Skeletal muscle cell (primary cell): ENCODE data around the gene SYT15.
"Not testable (repeated sequence)": the region's sequence is repeated elsewhere in the genome, so short reads cannot be mapped to it uniquely, and the experiment has no call there.

Experiments used
- DNase-seq: peaks from one replicate; pipeline ENCODE4 v3.0.0-alpha.2; 2010; ENCODE audit warnings: low read depth
- H3K4me3 ChIP-seq: 2 replicates; pipeline ENCODE4 v1.5.1; 2011; ENCODE audit warnings: low read depth, mild to moderate bottlenecking, control low read depth, low read length, moderate library complexity

Gene SYT15

DNA sequence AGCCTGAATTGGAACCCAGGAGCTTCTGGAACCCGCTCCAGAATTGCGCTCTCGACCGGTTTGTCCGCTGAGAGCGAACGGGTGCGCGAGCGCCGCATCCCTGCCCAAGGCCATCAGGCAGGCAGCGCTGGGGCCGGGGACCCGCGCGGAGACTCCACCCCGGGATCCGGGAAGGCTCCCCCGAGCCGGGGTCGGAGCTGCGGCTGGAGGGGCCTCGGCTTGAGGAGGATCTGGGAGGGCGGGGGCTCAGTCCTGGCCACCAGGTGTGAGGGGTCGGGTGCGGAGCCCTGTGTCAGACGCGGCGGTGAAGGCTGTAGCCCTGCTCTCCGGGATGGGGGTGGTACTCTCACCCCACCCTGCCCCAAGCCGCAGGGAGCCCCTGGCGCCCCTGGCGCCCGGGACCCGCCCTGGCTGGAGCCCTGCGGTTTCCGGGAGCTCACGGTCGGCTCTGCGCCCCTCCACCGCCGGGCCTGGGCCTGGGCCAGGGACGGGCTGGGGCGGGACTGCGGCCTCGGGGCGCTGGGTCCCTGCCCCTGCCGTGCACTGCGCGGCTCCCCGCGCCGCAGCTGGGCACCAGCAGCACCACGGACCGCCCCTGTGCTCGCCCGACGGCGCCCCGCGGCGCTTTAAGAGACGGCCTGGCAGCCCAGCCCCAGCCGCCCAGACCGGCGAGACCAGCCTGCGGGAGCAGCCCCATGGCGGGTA, at the start of gene SYT15:
TSS of gene SYT15 (plus strand) at position 655 of the 705 bp plus-strand sequence. CDS start at position 696, 41 bp downstream.
- not testable (repeated sequence) for H3K4me3 ChIP-seq, DNase-seq

- H3K4me3 ChIP-seq, DNase-seq: not testable (repeated sequence)
These were observed 49.2 kb upstream of the SYT15 start for GRCh38 chr10:46529742-46530141.

DNA sequence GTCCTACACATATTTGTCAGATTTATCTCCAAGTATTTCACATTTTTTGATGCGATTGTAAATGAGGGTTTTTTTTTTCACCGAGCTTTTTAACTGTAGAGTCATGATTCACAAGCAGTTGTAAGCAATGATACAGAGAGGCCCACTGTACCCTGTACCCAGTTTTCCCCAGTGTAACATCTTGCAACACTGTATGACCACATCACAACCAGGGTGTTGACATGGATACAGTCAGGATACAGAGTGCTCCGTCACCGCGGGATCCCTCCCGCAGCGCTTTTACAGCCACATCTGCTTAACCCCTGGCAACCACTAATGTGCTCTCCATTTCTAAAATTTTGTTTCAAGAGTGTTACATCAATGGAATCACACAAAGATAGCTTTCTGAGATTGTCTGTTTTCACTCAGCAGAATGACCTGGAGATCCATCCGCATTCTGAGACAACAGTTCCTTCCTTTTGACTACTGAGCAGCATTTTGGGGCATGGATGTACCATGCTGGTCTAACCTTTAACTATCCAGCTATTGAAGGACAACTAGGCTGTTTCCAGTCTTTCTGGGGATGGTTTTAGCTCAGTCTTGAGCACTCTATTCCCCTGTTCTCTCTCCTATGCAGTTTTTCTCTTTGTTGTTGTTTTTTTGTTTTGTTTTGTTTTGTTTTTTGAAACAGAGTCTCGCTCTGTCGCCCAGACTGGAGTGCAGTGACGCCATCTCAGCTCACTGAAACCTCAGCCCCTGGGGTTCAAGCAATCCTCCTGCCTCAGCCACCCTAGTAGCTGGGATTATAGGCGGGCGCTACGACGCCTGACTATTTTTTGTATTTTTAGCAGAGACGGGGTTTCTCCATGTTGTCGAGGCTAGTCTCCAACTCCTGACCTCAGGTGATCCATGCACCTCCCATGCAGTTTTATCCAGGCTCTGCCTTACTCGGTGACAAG, 48.4 kb upstream of the SYT15 start:
- DNase-seq: peak; percentile 100
- no peak overlapping the region for H3K4me3 ChIP-seq

DNA sequence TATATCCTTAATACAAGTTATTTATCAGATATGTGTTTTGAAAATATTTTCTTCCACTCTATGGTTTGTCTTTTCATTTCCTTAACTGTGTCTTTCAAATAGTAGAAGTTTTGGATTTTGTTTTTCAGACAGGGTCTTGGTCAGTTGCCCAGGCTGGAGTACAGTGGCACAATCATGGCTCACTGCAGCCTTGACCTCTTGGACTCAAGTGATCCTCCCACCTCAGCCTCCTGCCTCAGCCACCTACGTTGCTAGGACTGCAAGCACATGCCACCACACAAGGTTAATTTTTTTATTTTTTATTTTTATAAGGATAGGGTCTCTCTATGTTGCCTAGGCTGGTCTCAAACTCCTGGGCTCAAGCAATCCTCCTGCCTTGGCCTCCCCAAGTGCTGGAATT, 46.7 kb upstream of the SYT15 start:
- not testable (repeated sequence) for H3K4me3 ChIP-seq, DNase-seq

DNA sequence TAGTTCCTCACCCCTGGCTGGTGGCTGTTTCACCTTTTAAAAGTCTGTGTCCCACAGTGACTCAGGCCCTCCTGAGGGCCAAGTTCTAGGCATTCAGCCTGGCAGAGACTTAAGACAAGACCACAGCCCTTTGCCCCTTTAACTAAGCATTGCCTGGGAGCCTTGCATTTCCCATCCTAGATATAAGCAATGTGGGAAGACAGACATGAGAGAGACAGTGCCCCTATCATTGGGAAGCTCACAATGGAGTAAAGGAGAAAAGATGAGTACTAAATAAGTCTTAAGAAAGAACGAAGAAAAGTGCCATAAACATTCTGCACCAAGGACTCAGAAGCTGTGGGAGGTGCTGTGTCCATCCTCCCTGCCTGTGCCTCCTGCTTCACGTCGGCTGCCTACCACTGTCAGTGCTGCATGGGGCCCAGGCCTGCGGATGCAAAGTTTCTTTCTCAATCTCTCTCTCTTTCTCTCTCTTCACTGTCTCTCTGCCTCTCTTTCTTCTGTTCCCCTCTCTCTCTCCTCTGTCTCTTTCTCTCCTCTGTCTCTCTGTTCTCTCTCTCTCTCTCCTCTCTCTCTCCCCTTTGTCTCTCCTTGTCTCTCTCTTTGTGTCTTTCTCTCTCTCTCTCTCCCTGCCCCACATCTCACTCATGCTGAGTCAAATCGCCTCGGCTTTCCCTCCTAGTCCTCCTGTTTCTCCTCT, 44.0 kb upstream of the SYT15 start:
- H3K4me3 ChIP-seq: no peak overlapping the region
- no peak for DNase-seq

GRCh38 chr10:46536171-46536570, 42.8 kb upstream of the SYT15 start:
- DNase-seq: no peak
- H3K4me3 ChIP-seq: no peak overlapping the region

DNA sequence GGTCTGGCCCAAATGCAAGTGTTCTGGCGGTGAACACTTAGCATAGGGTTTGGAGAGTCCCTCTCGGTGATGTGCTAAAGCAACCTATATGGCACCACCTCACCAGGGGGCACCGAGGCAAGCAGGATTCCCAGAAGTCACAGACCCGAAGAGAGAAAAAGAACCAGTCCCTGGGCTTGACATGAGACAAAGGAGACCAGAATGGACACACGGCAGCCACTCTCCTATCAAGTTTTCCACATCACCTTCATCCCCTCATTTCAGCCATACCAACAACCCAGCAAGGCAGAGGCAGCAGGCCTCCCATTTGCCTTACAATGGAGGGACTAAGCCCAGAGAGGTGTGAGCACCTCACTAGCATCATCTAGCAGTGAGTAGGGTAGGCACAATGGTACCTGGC, 42.1 kb upstream of the SYT15 start:
- H3K4me3 ChIP-seq: no peak overlapping the region
- DNase-seq: no peak

DNA sequence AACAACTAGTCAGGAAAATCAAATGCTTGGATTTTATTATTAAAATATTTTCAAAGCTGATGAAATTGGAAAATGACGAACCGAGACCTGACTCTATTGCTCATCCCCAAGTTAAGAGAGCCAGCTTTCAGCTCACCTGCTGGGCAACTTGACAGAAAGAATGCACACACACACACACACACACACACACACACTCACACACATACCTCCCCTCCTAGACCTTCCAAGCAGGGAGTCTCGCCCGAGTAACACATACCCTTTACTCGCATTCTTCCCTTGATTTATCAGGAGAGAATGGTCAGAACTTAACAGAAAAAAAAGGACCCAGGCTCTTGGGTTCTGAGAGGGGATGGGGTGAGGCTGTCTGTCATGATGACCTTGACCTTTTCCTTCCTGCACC, 41.6 kb upstream of the SYT15 start:
- no peak for DNase-seq
- H3K4me3 ChIP-seq: no peak overlapping the region

GRCh38 chr10:46538155-46538554, 40.8 kb upstream of the SYT15 start:
- H3K4me3 ChIP-seq: no peak overlapping the region
- DNase-seq: no peak

DNA sequence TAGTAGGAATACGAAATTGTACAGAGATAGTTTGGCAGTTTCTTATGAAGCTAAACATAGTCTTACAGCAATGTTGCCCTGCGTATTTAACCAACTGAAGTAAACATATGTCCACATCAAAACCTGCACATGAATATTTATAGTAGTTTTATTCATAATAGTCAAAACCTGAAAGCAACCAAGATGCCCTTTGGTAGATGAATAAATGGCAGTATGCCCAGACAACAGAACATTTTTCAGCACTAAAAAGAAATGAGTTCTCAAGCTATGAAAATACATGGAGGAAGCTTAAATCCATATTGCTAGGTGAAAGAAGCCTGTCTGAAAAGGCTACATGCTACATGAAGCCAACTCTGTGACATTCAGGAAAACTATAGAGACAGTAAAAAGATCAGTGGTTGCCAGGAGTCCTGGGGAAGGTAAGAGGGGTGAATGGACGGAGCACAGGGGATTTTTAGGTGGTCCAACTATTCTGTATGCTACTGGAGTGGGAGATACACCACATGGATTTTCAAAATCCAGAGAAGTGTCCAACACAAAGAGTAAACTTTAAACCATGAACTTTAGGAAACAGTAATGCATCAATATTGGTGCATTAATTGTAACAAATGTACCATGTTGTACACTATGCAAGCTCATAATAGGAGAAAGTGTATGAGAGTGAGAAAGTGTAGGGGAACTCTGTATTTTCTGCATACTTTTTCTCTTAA, 40.1 kb upstream of the SYT15 start:
- no peak overlapping the region for H3K4me3 ChIP-seq
- DNase-seq: no peak

DNA sequence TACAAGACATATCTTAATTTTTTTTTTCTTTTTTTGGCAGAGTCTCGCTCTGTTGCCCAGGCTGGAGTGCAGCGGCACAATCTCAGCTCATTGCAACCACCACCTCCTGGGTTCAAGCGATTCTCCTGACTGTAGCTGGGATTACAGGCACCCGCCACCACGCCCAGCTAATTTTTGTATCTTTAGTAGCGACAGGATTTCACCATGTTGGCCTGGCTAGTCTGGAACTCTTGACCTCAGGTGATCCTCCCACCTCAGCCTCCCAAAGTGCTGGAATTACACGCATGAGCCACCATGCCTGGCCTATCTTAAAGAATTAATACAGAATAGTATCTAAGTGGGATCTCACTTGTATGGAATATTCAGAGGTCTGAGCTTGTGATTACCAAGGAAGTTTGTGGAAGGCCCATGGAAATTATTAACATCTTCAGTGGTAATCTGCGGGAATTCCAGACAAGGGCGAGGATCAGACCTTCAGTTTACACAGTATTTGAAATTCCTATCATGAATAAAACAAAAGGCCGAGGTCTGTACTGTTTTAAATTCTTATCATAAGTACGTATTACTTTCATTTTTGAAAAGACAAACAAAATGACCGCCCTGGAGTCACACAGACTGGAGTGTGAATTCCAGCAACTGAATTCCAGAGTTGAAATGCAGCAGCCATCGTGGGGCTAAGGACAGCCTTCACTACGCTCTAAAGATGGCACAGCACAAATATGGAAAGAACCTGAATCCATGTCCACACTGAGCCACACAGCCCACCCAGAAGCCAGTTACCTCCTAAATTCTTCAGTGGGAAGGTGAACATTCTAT, 39.1 kb upstream of the SYT15 start:
- H3K4me3 ChIP-seq: no peak overlapping the region
- no peak for DNase-seq

DNA sequence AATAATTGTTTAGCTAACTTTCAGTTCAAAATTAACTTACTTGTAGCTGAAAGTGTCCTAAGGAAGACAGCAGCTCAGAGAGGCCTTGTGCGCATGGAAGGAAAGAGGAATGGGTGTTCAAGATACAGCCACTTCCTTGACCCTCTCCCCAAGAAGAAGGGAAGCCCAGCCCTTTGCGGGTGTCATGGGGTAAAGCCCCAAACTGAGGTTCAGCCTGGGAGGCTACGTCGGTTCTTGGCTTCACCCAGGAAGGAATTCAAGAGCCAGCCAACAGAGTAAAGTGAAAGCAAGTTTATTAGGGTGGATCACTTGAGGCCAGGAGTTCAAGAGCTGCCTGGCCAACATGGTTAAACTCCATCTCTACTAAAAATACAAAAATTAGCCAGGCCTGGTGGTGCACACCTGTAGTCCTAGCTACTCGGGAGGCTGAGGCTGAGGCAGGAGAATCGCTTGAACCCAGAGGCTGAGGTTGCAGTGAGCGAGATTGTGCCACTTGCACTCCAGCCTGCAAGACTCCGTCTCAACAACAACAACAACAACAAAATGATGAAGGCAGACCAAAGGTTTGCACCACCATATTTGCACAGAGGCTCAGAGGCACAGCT, 38.4 kb upstream of the SYT15 start:
- no peak for DNase-seq
- H3K4me3 ChIP-seq: no peak overlapping the region

GRCh38 chr10:46541017-46541661, 37.8 kb upstream of the SYT15 start:
- H3K4me3 ChIP-seq: peak overlapping the region; percentile 34
- DNase-seq: no peak

DNA sequence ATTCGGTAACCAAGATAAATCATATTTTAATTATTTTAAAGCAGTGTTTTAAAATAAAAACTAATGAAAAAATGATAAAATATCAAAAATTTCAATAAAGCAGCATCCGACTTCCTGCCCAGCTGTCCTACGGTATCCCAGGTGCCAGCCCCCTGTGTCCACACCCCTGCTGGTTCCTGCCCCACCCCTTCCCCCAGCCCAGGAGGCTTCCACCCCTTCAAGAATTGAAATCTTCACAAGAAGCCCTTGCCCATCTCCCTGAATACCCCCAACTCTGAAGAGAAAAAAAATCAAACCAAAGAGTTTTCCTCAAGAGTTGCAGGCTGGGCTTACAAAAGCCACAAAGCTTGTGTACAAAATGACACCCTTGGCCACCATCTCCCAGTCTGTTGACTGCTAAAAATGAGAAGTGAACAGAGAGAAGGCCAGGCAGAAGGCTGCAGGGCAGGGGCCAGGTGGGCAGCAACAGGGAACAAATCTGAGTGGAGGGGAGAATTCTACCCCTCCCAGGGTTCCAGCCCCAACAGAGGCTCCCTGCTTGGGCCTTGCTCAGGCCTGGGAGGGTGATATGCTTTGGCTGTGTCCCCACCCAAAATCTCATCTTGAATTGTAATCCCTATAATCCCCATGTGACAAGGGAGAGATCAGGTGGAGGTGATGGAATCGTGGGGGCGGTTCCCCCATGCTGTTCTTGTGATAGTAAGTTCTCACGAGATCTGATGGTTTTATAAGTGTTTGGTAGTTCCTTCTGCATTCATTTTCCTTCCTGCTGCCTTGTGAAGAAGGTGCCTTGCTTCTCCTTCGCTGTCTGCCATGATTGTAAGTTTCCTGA, 37.0 kb upstream of the SYT15 start:
- peak overlapping the region; percentile 34 for H3K4me3 ChIP-seq
- no peak for DNase-seq

DNA sequence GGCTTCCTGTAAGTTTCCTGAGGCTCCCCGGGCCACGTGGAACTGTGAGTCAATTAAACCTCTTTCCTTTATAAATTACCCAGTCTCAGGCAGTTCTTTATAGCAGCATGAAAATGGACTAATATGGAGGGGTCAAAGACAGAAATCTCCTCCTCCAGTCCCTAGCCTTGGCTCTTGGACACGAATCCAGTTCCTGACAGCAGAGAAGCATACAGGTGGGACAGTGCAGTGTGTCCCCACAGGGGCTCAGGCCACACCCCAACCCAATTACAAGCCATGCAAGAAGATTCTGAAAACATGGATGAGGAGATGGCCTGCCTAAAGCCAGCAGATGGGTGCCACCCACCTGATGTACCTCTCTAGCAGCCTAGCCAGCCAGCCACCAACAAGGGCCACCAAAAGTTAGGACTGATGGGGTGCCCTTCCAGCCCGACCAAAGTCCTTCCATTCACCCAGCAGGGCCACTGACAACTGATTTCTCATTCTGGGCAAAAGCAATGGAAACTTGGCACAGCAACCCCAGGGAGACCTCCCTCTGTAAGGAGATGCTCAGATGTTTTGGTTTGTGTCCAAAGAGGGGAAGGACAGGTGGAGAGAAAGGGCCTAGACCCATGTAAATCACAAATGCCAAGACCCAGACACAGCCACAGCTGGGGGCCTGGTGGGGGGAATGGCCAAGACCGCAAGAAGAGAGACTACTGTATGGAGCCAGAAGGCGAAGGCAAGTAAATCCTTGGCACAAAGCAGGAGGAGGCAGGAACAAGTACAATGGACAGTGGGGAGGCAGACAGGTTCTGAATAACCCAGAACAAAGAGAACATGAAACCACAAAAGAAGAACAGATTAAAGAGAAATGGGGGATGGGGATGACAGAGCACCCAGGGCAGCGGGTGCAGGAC, 36.1 kb upstream of the SYT15 start:
- no peak overlapping the region for H3K4me3 ChIP-seq
- DNase-seq: no peak
